Right lung (tissue), 5 donors: Measurements from ENCODE around the gene PECR. TPM values are rescaled to one million over a fixed set of nuclear protein-coding genes. Genes with fewer than 3 reads are reported as not detected.

Source experiments
- DNase-seq, 2 donors: peaks; one replicate each; pipeline ENCODE4 v3.0.0-alpha.2; 2013
- polyA plus RNA-seq, 5 donors: library from polyadenylated mRNA; unstranded; fragments of 120-200 nt; gene quantifications; one replicate each; pipeline versions ENCODE4 v1.2.1 to v1.2.3, GENCODE V29; 2013; ENCODE audit warnings: inconsistent platforms in 1 of 5, low replicate concordance in 1 of 5; ENCODE audit not compliant: insufficient read length in 5 of 5, insufficient read depth in 1 of 5

Gene PECR
- polyA plus RNA-seq, 5 donors: 8.4 to 12.9 (median 12.2) TPM

DNA sequence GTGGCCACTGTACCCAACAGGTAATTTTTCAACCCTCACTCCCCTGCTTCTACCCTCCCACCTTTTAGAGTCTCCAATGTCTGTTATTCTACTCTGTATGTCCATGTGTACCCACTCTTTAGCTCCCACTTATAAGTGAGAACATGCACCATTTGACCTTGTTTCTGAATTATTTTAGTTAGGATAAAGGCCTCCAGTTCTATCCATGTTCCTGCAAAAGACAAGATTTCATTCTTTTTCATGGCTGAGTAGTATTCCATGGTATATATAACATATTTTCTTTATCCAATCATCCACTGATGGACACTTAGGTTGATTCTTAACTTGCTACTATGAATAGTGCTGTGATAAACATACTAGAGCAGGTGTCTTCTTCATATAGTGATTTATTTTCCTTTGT lies 9.1 kb downstream of the PECR start:
- no peak for DNase-seq

DNA sequence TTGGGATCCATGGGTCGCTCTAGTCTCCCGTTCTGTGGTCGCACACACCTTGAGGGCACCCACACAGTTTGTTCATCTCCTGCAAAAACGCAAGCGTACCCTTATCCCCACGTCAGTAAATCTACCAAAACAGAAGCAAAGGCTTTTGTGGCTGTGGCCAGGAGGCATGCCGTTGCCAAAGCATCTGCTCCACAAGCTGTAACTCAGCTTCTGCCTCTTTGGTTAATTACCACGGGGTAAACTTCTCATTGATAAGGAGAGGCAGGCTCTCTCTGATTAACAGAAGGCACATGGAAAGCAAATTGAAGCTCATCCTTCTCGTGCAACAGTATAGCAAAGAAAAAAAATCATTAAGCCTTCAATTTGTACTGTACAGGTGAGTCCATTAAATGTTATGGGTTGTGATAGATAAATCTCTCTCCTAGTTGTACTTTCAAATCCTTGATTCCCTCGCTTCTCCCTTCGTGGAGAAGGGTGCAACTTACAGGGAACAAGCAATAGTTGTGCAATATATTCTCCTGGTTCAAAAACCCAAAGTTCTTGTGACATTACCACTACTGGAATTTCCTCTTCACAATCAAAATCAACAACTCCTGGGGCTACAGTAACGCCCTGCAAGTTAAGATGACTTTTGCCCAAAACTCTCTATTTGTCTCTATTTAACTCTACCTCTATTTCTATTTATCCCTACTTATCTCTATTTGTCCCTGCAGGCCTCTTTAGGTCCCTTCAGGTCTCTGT lies 10.3 kb downstream of the PECR start:
- no peak for DNase-seq

- no peak for DNase-seq
Measured at GRCh38 chr2:216070195-216070594, 11.4 kb downstream of the PECR start.

- DNase-seq: no peak
Measured at GRCh38 chr2:216069028-216069427, 12.6 kb downstream of the PECR start.

GRCh38 chr2:216066230-216066629 lies 15.4 kb downstream of the PECR start:
- DNase-seq: no peak

DNA sequence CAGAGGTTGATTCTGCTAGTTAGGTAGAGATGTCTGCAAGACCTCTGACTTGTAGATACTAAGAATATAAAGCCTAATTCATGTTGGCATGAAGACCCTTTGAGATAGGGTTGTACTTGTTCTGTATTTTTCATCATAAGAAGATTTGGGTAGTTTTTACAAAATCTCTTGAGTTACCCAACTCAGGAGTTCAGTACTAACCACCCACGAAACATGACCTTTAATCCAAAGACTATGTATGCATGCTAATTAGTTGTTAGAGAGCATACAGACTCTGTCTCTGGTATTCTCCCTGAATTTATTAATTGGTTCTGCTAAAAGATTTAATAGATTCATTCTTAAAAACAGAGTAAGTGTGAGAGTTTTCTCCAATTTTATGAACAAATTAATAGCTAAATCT lies 16.9 kb downstream of the PECR start:
- no peak for DNase-seq

- DNase-seq: no peak
Measured at GRCh38 chr2:216064014-216064630, 17.5 kb downstream of the PECR start.

GRCh38 chr2:216059233-216059834 lies 22.3 kb downstream of the PECR start:
- no peak for DNase-seq

- DNase-seq: no peak
Measured at GRCh38 chr2:216057688-216058193, 23.9 kb downstream of the PECR start.

- no peak for DNase-seq
Measured at GRCh38 chr2:216056739-216057138, 24.9 kb downstream of the PECR start.

GRCh38 chr2:216055680-216056079 lies 25.9 kb downstream of the PECR start:
- no peak for DNase-seq

GRCh38 chr2:216052420-216052819 lies 29.2 kb downstream of the PECR start:
- DNase-seq: no peak

- DNase-seq: no peak
Measured at GRCh38 chr2:216051350-216051749, 30.3 kb downstream of the PECR start.

- no peak for DNase-seq
Measured at GRCh38 chr2:216049452-216049851, 32.2 kb downstream of the PECR start.

DNA sequence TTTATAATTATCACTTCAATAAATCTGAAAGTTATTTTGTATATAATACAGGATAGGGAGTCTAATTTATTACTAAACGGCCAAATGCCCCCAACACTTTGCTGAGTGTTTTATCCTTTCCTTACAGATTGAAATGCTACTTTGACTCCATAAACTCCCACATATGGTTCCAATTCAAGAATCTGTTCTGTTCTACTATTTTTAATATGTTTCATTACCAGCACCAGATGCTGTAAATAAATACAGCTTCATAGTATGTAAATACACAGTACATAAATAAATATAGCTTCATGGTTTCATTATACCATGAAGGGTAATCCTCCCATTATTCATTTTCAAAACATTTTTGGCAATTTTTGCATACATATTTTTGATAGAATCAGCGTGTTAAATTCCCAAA lies 34.2 kb downstream of the PECR start:
- no peak for DNase-seq

DNA sequence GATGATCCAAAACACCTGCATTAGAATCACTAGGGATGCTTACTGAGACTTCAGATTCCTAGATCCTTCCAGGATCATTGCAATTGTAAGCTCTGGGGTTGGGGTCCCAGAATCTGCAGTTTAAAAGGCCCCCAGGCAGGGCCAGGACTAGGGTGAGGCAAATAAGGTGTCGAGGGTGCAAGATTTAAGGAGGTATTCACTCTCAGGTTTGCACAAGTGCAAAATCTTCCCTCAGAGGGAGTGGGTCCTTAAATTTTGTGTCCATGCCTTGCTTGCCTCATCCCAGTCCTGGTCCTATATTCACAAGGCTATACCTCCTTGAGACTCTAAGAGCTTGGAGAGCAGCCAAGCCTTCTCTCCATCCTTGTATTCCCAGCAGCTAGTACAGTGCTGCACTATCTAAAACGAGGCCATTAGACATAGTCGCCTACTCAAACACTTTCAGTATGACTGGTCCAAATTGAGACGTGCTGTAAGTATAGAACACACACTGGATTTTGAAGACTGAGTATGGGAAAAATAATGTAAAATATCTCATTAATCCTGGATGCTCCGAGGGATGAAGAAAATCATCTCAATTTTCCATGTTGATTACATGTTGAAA lies 36.6 kb downstream of the PECR start:
- DNase-seq: no peak

DNA sequence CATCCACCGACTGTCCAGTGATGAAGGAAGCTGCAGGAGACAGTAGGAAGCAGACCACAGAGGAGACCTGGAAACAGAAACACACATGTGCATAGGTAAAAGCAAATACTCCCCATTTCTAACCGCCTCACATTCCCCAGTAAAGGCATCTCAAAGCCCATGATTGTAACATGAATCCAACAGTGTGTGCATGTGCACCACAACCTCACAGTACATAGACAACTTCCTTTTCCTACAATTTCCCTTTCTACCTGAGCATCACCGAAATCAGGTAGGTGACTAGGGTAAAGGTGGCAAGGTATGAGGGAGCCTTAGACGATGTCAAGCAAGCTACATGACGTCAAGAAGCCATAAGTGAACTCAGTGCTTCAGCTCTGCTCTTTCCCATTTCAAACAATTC lies 37.7 kb downstream of the PECR start:
- DNase-seq: no peak

DNA sequence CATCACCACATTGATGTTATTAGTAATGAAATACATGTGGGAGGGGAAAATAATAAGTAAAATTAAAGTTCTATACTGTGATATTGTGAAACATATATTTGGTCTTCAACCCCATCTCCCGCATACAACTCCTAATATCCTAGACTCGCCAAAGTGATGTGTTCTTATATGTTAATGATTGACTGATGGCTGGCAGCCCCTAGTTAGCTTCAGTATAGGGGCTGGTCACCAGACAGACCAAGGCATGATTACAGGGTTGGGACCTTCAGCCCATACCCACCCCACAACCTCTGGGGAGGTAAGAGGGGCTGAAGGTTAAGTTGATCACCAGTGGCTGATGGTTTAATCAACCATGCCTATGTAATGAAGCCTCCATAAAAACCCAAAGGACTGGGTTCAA lies 40.2 kb downstream of the PECR start:
- DNase-seq: no peak

GRCh38 chr2:216039918-216040317 lies 41.7 kb downstream of the PECR start:
- DNase-seq: no peak

DNA sequence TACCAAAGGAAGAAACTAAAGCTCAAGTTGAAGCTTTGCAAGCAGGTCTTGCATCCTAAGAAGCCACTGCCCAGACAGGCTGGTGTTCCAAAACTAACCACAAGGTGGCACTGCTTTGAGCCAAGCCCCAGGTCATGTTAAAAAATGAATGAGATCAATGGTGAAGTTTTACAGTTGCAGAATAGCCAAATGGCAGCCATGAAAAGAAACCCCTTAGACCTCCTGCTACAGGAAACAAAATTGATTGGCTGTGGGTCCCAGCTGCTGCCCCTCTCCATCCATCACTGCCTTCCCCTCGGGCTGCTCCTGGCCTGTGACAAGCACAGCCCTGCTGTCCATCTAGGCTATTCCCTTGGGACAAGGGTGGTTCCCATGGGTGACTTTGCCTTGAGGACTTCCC lies 47.5 kb downstream of the PECR start:
- DNase-seq: peak; percentile 14 to 40

- DNase-seq: no peak
Measured at GRCh38 chr2:216033403-216033802, 48.2 kb downstream of the PECR start.

GRCh38 chr2:216031960-216032689 lies 49.5 kb downstream of the PECR start:
- DNase-seq: no peak
